ENCODE results near the gene ITPK1. TPM values are rescaled to one million over a fixed set of nuclear protein-coding genes. Genes with fewer than 3 reads are reported as not detected.

ITPK1 gene
- total and polyA plus RNA-seq, 2 experiments from 2014 or later, result 35.9 to 101 TPM

GRCh38 chr14:93064411-93065271, 51.1 kb downstream of the ITPK1 start:
- no peaks in the 10 kb centered on the region; the same call in 2 of the 3 replicates for H3K9me3 Mint-ChIP-seq
- no peaks in the 10 kb centered on the region for H3K36me3 ChIP-seq (ENCODE audit: insufficient read depth)
- TF ChIP-seq, protein P1, sequence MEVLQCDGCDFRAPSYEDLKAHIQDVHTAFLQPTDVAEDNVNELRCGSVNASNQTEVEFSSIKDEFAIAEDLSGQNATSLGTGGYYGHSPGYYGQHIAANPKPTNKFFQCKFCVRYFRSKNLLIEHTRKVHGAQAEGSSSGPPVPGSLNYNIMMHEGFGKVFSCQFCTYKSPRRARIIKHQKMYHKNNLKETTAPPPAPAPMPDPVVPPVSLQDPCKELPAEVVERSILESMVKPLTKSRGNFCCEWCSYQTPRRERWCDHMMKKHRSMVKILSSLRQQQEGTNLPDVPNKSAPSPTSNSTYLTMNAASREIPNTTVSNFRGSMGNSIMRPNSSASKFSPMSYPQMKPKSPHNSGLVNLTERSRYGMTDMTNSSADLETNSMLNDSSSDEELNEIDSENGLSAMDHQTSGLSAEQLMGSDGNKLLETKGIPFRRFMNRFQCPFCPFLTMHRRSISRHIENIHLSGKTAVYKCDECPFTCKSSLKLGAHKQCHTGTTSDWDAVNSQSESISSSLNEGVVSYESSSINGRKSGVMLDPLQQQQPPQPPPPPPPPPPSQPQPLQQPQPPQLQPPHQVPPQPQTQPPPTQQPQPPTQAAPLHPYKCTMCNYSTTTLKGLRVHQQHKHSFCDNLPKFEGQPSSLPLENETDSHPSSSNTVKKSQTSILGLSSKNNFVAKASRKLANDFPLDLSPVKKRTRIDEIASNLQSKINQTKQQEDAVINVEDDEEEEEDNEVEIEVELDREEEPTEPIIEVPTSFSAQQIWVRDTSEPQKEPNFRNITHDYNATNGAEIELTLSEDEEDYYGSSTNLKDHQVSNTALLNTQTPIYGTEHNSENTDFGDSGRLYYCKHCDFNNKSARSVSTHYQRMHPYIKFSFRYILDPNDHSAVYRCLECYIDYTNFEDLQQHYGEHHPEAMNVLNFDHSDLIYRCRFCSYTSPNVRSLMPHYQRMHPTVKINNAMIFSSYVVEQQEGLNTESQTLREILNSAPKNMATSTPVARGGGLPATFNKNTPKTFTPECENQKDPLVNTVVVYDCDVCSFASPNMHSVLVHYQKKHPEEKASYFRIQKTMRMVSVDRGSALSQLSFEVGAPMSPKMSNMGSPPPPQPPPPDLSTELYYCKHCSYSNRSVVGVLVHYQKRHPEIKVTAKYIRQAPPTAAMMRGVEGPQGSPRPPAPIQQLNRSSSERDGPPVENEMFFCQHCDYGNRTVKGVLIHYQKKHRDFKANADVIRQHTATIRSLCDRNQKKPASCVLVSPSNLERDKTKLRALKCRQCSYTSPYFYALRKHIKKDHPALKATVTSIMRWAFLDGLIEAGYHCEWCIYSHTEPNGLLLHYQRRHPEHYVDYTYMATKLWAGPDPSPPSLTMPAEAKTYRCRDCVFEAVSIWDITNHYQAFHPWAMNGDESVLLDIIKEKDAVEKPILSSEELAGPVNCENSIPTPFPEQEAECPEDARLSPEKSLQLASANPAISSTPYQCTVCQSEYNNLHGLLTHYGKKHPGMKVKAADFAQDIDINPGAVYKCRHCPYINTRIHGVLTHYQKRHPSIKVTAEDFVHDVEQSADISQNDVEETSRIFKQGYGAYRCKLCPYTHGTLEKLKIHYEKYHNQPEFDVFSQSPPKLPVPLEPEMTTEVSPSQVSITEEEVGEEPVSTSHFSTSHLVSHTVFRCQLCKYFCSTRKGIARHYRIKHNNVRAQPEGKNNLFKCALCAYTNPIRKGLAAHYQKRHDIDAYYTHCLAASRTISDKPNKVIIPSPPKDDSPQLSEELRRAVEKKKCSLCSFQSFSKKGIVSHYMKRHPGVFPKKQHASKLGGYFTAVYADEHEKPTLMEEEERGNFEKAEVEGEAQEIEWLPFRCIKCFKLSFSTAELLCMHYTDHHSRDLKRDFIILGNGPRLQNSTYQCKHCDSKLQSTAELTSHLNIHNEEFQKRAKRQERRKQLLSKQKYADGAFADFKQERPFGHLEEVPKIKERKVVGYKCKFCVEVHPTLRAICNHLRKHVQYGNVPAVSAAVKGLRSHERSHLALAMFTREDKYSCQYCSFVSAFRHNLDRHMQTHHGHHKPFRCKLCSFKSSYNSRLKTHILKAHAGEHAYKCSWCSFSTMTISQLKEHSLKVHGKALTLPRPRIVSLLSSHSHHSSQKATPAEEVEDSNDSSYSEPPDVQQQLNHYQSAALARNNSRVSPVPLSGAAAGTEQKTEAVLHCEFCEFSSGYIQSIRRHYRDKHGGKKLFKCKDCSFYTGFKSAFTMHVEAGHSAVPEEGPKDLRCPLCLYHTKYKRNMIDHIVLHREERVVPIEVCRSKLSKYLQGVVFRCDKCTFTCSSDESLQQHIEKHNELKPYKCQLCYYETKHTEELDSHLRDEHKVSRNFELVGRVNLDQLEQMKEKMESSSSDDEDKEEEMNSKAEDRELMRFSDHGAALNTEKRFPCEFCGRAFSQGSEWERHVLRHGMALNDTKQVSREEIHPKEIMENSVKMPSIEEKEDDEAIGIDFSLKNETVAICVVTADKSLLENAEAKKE (CRISPR knock-in tag; IDR thresholded peaks at IDR 0.05), result no peak
- no peak for TF ChIP-seq JUNB (IDR thresholded peaks at IDR 0.05; ENCODE audit: unreplicated experiment)
- TF ChIP-seq POLR2AphosphoS5 (IDR thresholded peaks at IDR 0.05; ENCODE audit: low read depth), result no peak
- TF ChIP-seq STAT1 (IDR thresholded peaks at IDR 0.05; ENCODE audit: unreplicated experiment), result no peak
- TF ChIP-seq REST (IDR thresholded peaks at IDR 0.05; ENCODE audit: unreplicated experiment), result no peak
- no peak for TF ChIP-seq NANOG (IDR thresholded peaks at IDR 0.05; ENCODE audit: borderline replicate concordance)
- TF ChIP-seq EZH2phosphoT487 (IDR thresholded peaks at IDR 0.05; ENCODE audit: unreplicated experiment), result no peak
- no peak for TF ChIP-seq CTCF (conservative IDR thresholded peaks at IDR 0.05; ENCODE audit: low read depth in 2 of 2)
- no peak for TF ChIP-seq ETS1 (IDR thresholded peaks at IDR 0.05)
- TF ChIP-seq ZNF331 (CRISPR knock-in tag; IDR thresholded peaks at IDR 0.05; ENCODE audit: low read depth), result no peak
- no peak for TF ChIP-seq ZNF114 (CRISPR knock-in tag; IDR thresholded peaks at IDR 0.05)
- H3K4me3 ChIP-seq, result no peak overlapping the region
- peaks cover 49% of the 10 kb centered on the region for H3K79me2 ChIP-seq (replicated peaks; ENCODE audit: insufficient read depth)
- H3K36me3 Mint-ChIP-seq (ENCODE audit: low read depth), result no peaks in the 10 kb centered on the region; the same call in 2 of the 3 replicates
- no peaks in the 10 kb centered on the region; the same call in none of the 2 replicates for H3K4me1 ChIP-seq (ENCODE audit: insufficient read depth)
- H4K20me1 ChIP-seq (replicated peaks; ENCODE audit: insufficient read depth), result peaks cover 4% of the 10 kb centered on the region; the same call in 1 of the 2 replicates
- H3K27me3 ChIP-seq (ENCODE audit: insufficient read depth), result no peaks in the 10 kb centered on the region
- H3K4me1 Mint-ChIP-seq, result peaks cover 48% of the 10 kb centered on the region
- no peak overlapping the region for H3K4me3 Mint-ChIP-seq
- no peak overlapping the region for H3K4me2 ChIP-seq
- H3K27ac Mint-ChIP-seq, result peak overlapping the region; percentile 19; the same call in 1 of the 2 replicates
- H2AFZ ChIP-seq, result no peak overlapping the region
- H3K27me3 Mint-ChIP-seq (ENCODE audit: insufficient read depth, low read depth, poor library complexity), result peaks cover 20% of the 10 kb centered on the region
- no peak overlapping the region for H3K27ac ChIP-seq (ENCODE audit: low read depth)
- H3K9me2 ChIP-seq (ENCODE audit: insufficient read depth), result no peaks in the 10 kb centered on the region
- DNase-seq (ENCODE audit: low spot score), result no peak
- no peak for ATAC-seq
- no peaks in the 10 kb centered on the region; the same call in 1 of the 2 replicates for H3F3A ChIP-seq (replicated peaks; ENCODE audit: low read depth)

Data from GM23338 (cell line).